Panc1 (cell line): ENCODE data around the gene GPRIN3. TPM values are rescaled to one million over a fixed set of nuclear protein-coding genes. Genes with fewer than 3 reads are reported as not detected.
"Not testable (repeated sequence)": the region's sequence is repeated elsewhere in the genome, so short reads cannot be mapped to it uniquely, and the experiment has no call there.

ENCODE experiments used
- ATAC-seq: fragments of 200-7000 bp; cut with Tn5 transposase; 2 replicates; pipeline ENCODE4 v1.9.1; 2020; ENCODE audit warnings: mild to moderate bottlenecking, moderate library complexity
- BruUV-seq: library from RNA; stranded (reverse); fragments of 400-500 nt; replicated peaks from 2 replicates; lab custom pipeline; 2021; lab: Mats Ljungman, UMichigan
- CTCF ChIA-PET: fragments of 300-600 bp; sonication (Branson Sonifier 250); formaldehyde crosslinking; loops from one replicate; lab custom pipeline; 2022; ENCODE audit warnings: antibody characterized with exemption; lab: Charles Lee
- POLR2A ChIA-PET: fragments of 300-600 bp; sonication (Branson Sonifier 250); formaldehyde crosslinking; loops from one replicate; lab custom pipeline; 2022; ENCODE audit warnings: antibody characterized with exemption; lab: Charles Lee
- DNase-seq: peaks from one replicate; pipeline ENCODE4 v3.0.0-alpha.2; 2010; ENCODE audit warnings: low read depth, low spot score
- H3K27ac ChIP-seq: 2 replicates; pipeline ENCODE4 v1.5.1; 2011; ENCODE audit warnings: mild to moderate bottlenecking, low read length, inconsistent platforms
- H3K27me3 ChIP-seq: fragments of 200-500 bp; sonication (Bioruptor generic); 2 replicates; pipeline ENCODE4 v1.6.0; 2014; ENCODE audit warnings: low read length, inconsistent platforms; ENCODE audit not compliant: control insufficient read depth, insufficient read depth
- H3K36me3 ChIP-seq: fragments of 200-500 bp; sonication (Bioruptor generic); 2 replicates; pipeline ENCODE4 v1.5.1; 2014; ENCODE audit warnings: inconsistent platforms, mild to moderate bottlenecking, low read length, moderate library complexity; ENCODE audit not compliant: control insufficient read depth, insufficient read depth
- H3K4me1 ChIP-seq: 2 replicates; pipeline ENCODE4 v1.5.1; 2011; ENCODE audit warnings: inconsistent platforms, mild to moderate bottlenecking, low read length, moderate library complexity; ENCODE audit not compliant: control insufficient read depth, insufficient read depth
- H3K4me3 ChIP-seq, 2 experiments: 2 replicates each; pipeline ENCODE4 v1.5.1; 2011 to 2012; ENCODE audit warnings: low read depth in 2 of 2, low read length in 2 of 2, mild to moderate bottlenecking in 2 of 2, inconsistent platforms in 1 of 2, moderate library complexity in 1 of 2
- H3K9me3 ChIP-seq: fragments of 200-500 bp; sonication (Bioruptor generic); 2 replicates; pipeline ENCODE4 v1.5.1; 2014; ENCODE audit warnings: low read depth, mild to moderate bottlenecking, inconsistent platforms, low read length, moderate library complexity; ENCODE audit not compliant: control insufficient read depth, insufficient read depth
- POLR2AphosphoS5 ChIP-seq: IDR thresholded peaks from 2 replicates; pipeline ENCODE4 v1.6.1; 2012; ENCODE audit warnings: mild to moderate bottlenecking, low read depth, low read length, moderate library complexity
- SIN3A ChIP-seq: IDR thresholded peaks from 2 replicates; pipeline ENCODE4 v1.6.1; 2012; ENCODE audit warnings: low read depth, mild to moderate bottlenecking, low read length, moderate library complexity, borderline replicate concordance; ENCODE audit not compliant: insufficient read depth
- TCF7L2 ChIP-seq: IDR thresholded peaks from 2 replicates; pipeline ENCODE4 v1.6.1; 2011; ENCODE audit warnings: mild to moderate bottlenecking, low read depth, low read length, inconsistent platforms
- in situ Hi-C: cut with HindIII; loops from 2 replicates; pipeline ENCODE4 v1.10.0; 2016; ENCODE audit warnings: low sequenced_read_pairs, low pct_unique_long_range_greater_than_20kb
- intact Hi-C: fragments of 100-400 bp; cut with micrococcal nuclease; formaldehyde crosslinking; loops from one replicate; pipeline ENCODE4 v1.10.0; 2022; ENCODE audit not compliant: unreplicated experiment
- total RNA-seq: library from RNA; stranded (reverse); gene quantifications from one replicate; pipeline ENCODE4 v1.2.1, GENCODE V29; 2021; ENCODE audit not compliant: unreplicated experiment
- TF ChIP-seq, protein P1 (sequence below): fragments of 450-650 bp; IDR thresholded peaks from 2 replicates; pipeline ENCODE4 v1.5.1; 2017; ENCODE audit warnings: mild to moderate bottlenecking
- TF ChIP-seq, protein P2 (sequence below), 2 experiments: IDR thresholded peaks; 2 replicates each; pipeline ENCODE4 v1.6.1; 2011 to 2012; ENCODE audit warnings: low read depth in 2 of 2, control low read depth in 1 of 2, low read length in 1 of 2, mild to moderate bottlenecking in 1 of 2, moderate library complexity in 1 of 2; ENCODE audit not compliant: insufficient read depth in 1 of 2

Gene GPRIN3
- total RNA-seq, 1 experiment from 2014 or later, result 0.03 TPM

DNA sequence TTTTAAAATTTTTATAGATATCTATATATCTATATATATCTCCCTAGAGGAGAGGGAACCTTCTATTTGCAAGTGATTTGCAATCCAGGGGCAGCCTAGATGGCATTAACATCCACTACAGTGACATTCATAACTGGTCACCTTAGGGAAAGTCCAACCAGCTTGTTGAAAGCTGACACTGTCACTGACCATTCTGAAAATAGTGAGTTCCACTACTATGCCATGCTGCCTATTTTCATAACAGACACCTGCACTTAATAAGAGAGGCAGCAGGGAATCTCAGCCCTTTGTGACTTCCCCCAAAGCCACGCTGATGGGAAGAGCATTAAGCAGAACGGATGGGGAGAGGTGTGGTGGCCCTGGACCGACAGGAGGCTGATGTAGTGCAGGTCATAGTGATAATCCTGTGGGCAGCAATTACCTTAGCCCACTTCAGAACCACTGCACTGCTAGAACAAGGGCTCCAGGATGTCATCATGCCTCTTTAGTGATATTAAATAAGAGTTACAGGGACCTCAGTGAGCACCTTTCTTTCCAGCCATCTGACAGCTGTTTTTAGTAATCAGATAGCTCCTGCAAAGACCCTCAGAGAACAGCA, 51.3 kb downstream of the GPRIN3 start:
- TF ChIP-seq SIN3A, result no peak
- no peak for TF ChIP-seq TCF7L2
- TF ChIP-seq, protein P1, sequence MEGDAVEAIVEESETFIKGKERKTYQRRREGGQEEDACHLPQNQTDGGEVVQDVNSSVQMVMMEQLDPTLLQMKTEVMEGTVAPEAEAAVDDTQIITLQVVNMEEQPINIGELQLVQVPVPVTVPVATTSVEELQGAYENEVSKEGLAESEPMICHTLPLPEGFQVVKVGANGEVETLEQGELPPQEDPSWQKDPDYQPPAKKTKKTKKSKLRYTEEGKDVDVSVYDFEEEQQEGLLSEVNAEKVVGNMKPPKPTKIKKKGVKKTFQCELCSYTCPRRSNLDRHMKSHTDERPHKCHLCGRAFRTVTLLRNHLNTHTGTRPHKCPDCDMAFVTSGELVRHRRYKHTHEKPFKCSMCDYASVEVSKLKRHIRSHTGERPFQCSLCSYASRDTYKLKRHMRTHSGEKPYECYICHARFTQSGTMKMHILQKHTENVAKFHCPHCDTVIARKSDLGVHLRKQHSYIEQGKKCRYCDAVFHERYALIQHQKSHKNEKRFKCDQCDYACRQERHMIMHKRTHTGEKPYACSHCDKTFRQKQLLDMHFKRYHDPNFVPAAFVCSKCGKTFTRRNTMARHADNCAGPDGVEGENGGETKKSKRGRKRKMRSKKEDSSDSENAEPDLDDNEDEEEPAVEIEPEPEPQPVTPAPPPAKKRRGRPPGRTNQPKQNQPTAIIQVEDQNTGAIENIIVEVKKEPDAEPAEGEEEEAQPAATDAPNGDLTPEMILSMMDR, result no peak
- Histone ChIP-seq H3K27ac (no peak overlapping the region), H3K4me3 (no peak overlapping the region), H3K27me3 (no peaks in the 10 kb centered on the region), H3K36me3 (no peaks in the 10 kb centered on the region), H3K9me3 (no peaks in the 10 kb centered on the region), H3K4me1 (no peaks in the 10 kb centered on the region)
- no TSS peak for BruUV-seq
- ATAC-seq (no peak), DNase-seq (no peak)
- POLR2A ChIA-PET, result no interaction called here
- intact Hi-C loops, result no loop called here
- in situ Hi-C loops, result no loop called here
- CTCF ChIA-PET, result no interaction called here

DNA sequence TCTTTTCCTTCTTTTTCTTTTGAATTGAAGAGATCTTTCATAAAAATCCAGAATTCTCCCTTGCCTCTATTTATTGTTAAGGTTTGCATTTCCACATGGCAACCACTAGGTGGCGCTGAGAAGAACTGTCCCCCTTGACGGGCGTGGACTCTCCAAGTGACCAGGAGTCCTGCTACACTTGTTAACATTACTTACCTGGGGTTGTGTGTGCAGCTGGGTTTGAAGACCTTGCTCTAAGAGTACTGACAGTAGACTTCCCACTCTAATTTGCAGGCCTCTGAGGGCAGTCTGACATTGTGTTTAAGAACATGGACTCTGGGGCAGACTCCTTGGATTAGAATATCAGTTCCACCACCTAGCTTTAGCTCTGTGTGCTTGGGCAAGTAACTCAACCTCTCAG, 52.8 kb downstream of the GPRIN3 start:
- ChIA-PET POLR2A (no interaction called here), CTCF (no interaction called here)
- Histone ChIP-seq H3K9me3 (no peaks in the 10 kb centered on the region), H3K36me3 (no peaks in the 10 kb centered on the region), H3K27me3 (no peaks in the 10 kb centered on the region), H3K4me3 (no peak overlapping the region), H3K27ac (no peak overlapping the region), H3K4me1 (no peaks in the 10 kb centered on the region)
- no peak for DNase-seq
- in situ Hi-C loops (no loop called here), intact Hi-C loops (no loop called here)
- TF ChIP-seq, protein P2, sequence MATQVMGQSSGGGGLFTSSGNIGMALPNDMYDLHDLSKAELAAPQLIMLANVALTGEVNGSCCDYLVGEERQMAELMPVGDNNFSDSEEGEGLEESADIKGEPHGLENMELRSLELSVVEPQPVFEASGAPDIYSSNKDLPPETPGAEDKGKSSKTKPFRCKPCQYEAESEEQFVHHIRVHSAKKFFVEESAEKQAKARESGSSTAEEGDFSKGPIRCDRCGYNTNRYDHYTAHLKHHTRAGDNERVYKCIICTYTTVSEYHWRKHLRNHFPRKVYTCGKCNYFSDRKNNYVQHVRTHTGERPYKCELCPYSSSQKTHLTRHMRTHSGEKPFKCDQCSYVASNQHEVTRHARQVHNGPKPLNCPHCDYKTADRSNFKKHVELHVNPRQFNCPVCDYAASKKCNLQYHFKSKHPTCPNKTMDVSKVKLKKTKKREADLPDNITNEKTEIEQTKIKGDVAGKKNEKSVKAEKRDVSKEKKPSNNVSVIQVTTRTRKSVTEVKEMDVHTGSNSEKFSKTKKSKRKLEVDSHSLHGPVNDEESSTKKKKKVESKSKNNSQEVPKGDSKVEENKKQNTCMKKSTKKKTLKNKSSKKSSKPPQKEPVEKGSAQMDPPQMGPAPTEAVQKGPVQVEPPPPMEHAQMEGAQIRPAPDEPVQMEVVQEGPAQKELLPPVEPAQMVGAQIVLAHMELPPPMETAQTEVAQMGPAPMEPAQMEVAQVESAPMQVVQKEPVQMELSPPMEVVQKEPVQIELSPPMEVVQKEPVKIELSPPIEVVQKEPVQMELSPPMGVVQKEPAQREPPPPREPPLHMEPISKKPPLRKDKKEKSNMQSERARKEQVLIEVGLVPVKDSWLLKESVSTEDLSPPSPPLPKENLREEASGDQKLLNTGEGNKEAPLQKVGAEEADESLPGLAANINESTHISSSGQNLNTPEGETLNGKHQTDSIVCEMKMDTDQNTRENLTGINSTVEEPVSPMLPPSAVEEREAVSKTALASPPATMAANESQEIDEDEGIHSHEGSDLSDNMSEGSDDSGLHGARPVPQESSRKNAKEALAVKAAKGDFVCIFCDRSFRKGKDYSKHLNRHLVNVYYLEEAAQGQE (IDR thresholded peaks at IDR 0.05; ENCODE audit: insufficient read depth in 1 of 2, low read depth in 2 of 2, low read length in 1 of 2), result no peak
- TF ChIP-seq SIN3A (no peak), POLR2AphosphoS5 (no peak)
- TF ChIP-seq, protein P1, result peak; percentile 75
- ATAC-seq, result no peak
- BruUV-seq, result no TSS peak

DNA sequence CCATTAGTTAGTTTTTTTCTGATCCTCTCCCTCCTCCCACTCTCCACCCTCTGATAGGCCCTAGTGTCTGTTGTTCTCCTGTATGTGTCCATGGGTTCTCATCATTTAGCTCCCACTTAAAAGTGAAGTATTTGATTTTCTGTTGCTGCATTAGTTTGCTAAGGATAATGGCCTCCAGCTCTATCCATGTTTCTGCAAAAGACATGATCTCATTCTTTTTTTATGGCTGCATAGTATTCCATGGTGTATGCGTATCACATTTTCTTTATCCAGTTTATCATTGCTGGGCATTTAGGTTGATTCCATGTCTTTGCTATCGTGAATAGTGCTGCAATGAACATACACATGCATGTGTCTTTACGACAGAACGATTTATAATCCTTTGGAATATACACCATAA, 53.3 kb downstream of the GPRIN3 start:
- H3K4me1 ChIP-seq, POLR2A ChIA-PET, CTCF ChIA-PET, H3K4me3 ChIP-seq, intact Hi-C loops, in situ Hi-C loops, H3K27ac ChIP-seq, DNase-seq, BruUV-seq, H3K36me3 ChIP-seq, H3K27me3 ChIP-seq, ATAC-seq, H3K9me3 ChIP-seq: not testable (repeated sequence)
